Endothelial cell (in vitro differentiated cells): ENCODE data around the gene F2RL2. TPM values are rescaled to one million over a fixed set of nuclear protein-coding genes. Genes with fewer than 3 reads are reported as not detected.

Experiments
- DNase-seq: peaks from one replicate; pipeline ENCODE4 v3.0.0; 2021; ENCODE audit warnings: low spot score
- H3K27ac Mint-ChIP-seq: one replicate; pipeline ENCODE4 v1.8.0; 2021; ENCODE audit warnings: mixed read lengths, inconsistent platforms; ENCODE audit not compliant: unreplicated experiment
- H3K27me3 Mint-ChIP-seq: one replicate; pipeline ENCODE4 v1.8.0; 2021; ENCODE audit warnings: mild to moderate bottlenecking, moderate library complexity, mixed read lengths, inconsistent platforms; ENCODE audit not compliant: unreplicated experiment
- H3K36me3 Mint-ChIP-seq: one replicate; pipeline ENCODE4 v1.8.0; 2021; ENCODE audit warnings: mild to moderate bottlenecking, low read depth, mixed read lengths, inconsistent platforms; ENCODE audit not compliant: unreplicated experiment
- H3K4me1 Mint-ChIP-seq: one replicate; pipeline ENCODE4 v1.8.0; 2021; ENCODE audit warnings: mild to moderate bottlenecking, mixed read lengths, inconsistent platforms; ENCODE audit not compliant: unreplicated experiment
- H3K4me3 Mint-ChIP-seq: one replicate; pipeline ENCODE4 v1.8.0; 2021; ENCODE audit warnings: mild to moderate bottlenecking, mixed read lengths, inconsistent platforms; ENCODE audit not compliant: unreplicated experiment
- H3K9me3 Mint-ChIP-seq: one replicate; pipeline ENCODE4 v1.8.0; 2021; ENCODE audit warnings: mixed read lengths, inconsistent platforms; ENCODE audit not compliant: unreplicated experiment
- total RNA-seq: library from RNA; stranded (reverse); fragmentation: NEBNext Ultra II Directional; extraction: Animal tissue kit (Norgen Biotek cat#: 25700); gene quantifications from one replicate; pipeline ENCODE4 v1.2.1, GENCODE V29; 2021; ENCODE audit not compliant: unreplicated experiment
- TF ChIP-seq, protein P1 (sequence below): fragments of 200-600 bp; sonication (generic); IDR thresholded peaks from one replicate; pipeline ENCODE4 v1.5.0; 2021; ENCODE audit warnings: antibody characterized with exemption; ENCODE audit not compliant: unreplicated experiment

F2RL2 gene
- total RNA-seq, 1 donor from 2014 or later: 311 TPM

DNA sequence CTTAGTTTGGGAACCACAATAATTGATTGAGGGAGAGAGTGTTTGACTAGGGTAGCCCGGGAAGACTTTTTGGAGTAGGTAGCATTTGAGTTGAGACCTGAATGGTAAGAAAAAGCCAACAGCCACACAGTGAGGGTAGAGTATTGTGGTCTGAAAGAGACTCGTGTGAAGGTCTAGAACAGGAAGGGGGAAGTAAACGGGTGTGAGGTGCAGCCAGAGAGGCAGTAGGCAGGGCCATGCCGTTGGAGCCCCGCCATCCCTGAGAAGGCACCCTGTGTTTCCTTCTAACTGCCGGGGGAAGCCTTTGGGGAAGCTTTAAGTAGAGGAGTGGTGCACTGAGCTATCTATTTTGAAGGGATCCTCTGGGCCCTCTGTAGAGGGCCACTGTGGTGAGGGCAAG is 3.5 kb upstream of the F2RL2 start:
- DNase-seq: no peak
- Mint-ChIP-seq H3K36me3 (peaks cover 15% of the 10 kb centered on the region), H3K4me1 (peaks cover 39% of the 10 kb centered on the region), H3K27ac (peak overlapping the region; percentile 70), H3K9me3 (no peaks in the 10 kb centered on the region), H3K27me3 (peaks cover 1% of the 10 kb centered on the region), H3K4me3 (no peak overlapping the region)
- TF ChIP-seq, protein P1, sequence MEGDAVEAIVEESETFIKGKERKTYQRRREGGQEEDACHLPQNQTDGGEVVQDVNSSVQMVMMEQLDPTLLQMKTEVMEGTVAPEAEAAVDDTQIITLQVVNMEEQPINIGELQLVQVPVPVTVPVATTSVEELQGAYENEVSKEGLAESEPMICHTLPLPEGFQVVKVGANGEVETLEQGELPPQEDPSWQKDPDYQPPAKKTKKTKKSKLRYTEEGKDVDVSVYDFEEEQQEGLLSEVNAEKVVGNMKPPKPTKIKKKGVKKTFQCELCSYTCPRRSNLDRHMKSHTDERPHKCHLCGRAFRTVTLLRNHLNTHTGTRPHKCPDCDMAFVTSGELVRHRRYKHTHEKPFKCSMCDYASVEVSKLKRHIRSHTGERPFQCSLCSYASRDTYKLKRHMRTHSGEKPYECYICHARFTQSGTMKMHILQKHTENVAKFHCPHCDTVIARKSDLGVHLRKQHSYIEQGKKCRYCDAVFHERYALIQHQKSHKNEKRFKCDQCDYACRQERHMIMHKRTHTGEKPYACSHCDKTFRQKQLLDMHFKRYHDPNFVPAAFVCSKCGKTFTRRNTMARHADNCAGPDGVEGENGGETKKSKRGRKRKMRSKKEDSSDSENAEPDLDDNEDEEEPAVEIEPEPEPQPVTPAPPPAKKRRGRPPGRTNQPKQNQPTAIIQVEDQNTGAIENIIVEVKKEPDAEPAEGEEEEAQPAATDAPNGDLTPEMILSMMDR: no peak

DNA sequence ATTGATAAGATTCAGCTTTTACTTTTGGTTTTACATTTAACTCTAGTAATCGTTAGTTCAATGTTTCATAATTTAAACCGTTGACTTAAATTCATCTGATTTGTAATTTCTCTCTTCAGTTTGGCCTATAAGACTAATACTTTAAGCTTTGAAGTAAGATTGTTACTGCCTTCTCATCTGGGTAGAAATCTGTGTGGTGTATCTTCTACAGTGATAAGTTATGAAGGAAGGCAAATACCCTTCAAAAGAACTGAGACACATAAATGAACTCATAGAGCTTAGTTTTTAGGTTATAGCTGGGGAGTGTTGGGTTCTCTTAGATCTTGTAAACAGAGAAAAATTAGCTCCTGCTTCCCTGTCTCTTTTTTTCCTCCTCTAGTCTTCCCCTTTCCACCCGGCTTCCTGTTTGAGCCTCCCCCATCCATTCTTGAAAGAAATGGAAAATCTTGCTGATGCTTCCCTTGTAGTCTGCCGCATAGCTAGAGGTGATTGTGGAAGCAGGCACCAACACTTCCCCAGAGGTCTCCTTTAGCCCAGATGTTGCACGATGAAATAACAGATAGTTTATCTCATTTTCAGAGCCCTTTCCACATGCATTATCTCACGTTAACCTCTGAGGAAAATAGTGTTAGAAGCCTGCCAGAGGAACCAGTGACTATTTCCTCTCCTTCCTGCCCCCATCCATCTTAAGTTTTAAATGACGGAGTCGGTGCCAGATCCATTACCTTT is 2.0 kb upstream of the F2RL2 start:
- Mint-ChIP-seq H3K27me3 (peaks cover 2% of the 10 kb centered on the region), H3K4me3 (peak overlapping the region; percentile 5), H3K36me3 (peaks cover 27% of the 10 kb centered on the region), H3K4me1 (peaks cover 41% of the 10 kb centered on the region), H3K27ac (peak overlapping the region; percentile 92), H3K9me3 (no peaks in the 10 kb centered on the region)
- TF ChIP-seq, protein P1: no peak
- DNase-seq: peak; percentile 18

DNA sequence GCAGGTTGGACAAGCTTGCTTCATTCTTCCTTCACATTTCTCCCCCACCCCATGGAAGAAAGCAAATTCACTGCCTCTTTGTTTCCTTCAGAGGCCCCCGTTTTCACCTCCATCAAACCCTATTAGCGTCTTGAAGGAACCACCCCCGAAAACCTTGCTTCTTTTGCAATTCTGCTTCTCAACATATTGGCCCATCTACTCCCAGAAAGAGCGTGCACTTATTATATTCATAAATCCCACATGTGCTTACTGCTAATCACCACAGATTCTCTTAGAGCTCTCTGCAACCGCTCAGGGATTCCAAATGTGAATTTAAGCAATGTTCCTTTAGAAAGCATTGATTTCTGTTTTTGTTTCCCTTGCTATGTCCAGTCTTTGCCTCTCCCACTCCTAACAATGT is 1.1 kb downstream of the F2RL2 start:
- peaks cover 61% of the 10 kb centered on the region for H3K4me1 Mint-ChIP-seq
- TF ChIP-seq, protein P1: no peak
- peak overlapping the region; percentile 95 for H3K4me3 Mint-ChIP-seq
- H3K9me3 Mint-ChIP-seq: no peaks in the 10 kb centered on the region
- DNase-seq: no peak
- peak overlapping the region; percentile 97 for H3K27ac Mint-ChIP-seq
- peaks cover 3% of the 10 kb centered on the region for H3K27me3 Mint-ChIP-seq
- H3K36me3 Mint-ChIP-seq: peaks cover 52% of the 10 kb centered on the region

DNA sequence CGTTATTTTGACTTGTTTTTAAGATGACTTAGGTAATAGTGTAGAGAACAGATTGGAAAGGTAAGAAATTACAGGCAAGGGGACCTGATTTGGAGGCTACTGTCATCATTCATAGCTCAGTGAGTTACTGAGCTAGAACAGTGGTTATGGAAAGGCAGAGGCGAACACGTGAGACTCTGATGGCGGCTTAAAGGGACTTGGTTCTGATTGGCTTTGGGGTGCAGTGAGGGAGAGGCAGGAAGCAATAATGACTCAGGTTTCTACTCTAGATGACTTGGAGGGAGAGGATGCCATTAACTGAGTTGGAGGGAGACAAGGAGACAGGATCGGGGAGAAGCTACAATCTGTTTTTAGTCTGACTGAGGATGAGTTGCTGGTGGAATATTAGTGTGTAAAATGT is 3.0 kb downstream of the F2RL2 start:
- DNase-seq: no peak
- Mint-ChIP-seq H3K27me3 (peaks cover 3% of the 10 kb centered on the region), H3K4me1 (peaks cover 55% of the 10 kb centered on the region), H3K4me3 (peak overlapping the region; percentile 95), H3K9me3 (no peaks in the 10 kb centered on the region), H3K36me3 (peaks cover 64% of the 10 kb centered on the region), H3K27ac (peak overlapping the region; percentile 55)
- TF ChIP-seq, protein P1: no peak

DNA sequence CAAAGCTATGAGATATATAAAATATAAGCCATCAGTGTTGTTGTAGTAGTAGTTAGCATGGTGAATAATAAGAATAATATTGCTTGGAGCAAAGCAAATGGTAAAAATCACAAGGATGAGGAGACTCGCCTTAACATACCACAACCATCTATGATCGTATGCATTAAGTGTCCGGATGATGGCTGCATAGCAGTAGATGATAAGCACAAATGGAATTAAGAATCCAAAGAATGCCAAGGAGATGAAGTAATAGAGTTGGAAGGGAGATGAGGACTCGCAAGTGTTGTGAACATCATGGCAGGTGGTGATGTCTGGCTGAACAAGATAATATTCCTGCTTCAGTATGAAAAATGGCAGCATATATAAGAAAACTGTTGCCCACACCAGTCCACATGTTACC is 5.5 kb downstream of the F2RL2 start:
- H3K9me3 Mint-ChIP-seq: no peaks in the 10 kb centered on the region
- no peak overlapping the region for H3K27ac Mint-ChIP-seq
- peaks cover 42% of the 10 kb centered on the region for H3K4me1 Mint-ChIP-seq
- peaks cover 73% of the 10 kb centered on the region for H3K36me3 Mint-ChIP-seq
- TF ChIP-seq, protein P1: no peak
- H3K4me3 Mint-ChIP-seq: peak overlapping the region; percentile 95
- peaks cover 3% of the 10 kb centered on the region for H3K27me3 Mint-ChIP-seq
- DNase-seq: no peak
